GM20431 (cell line): Measurements from ENCODE around the gene KTI12.

Source experiments
- in situ Hi-C: fragments of 300-500 bp; cut with MseI, MboI; formaldehyde crosslinking; loops from one replicate; pipeline ENCODE4 v1.15.0; 2020; ENCODE audit warnings: low sequenced_read_pairs; ENCODE audit not compliant: unreplicated experiment

The KTI12 gene

DNA sequence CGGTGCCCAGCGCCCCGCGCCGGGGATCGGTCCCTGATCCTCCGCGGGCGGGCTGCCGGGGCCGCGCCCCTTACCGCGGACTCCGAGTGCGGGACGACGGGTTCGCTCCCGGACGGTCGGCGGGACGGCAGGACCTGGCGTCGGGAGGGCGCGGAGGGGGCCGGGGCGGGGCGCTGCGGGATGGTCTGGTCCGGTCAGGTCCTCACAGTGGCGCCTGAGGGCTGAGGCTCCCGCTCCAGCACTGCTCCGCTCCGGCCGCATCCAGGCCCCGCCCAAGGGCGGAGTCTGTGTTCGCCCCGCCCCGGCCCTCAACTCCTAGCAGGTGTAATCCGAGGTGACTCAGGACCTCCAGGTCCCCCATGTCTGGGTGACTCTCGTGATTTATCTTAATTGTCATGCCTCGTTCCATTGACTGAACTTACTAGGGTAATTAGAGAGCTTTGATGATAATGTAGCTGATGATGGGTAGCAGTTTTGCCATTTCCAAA, 43.1 kb downstream of the KTI12 start, which contains the start of gene RAB3B:
TSS of gene RAB3B (minus strand) at position 223 of the 488 bp plus-strand sequence. CDS start 13,583 bp downstream, outside the sequence.
- in situ Hi-C loops, result loop anchor here (10.0 kb wide), 1 partner anchor 86 kb away; no protein-coding TSS in a partner anchor

DNA sequence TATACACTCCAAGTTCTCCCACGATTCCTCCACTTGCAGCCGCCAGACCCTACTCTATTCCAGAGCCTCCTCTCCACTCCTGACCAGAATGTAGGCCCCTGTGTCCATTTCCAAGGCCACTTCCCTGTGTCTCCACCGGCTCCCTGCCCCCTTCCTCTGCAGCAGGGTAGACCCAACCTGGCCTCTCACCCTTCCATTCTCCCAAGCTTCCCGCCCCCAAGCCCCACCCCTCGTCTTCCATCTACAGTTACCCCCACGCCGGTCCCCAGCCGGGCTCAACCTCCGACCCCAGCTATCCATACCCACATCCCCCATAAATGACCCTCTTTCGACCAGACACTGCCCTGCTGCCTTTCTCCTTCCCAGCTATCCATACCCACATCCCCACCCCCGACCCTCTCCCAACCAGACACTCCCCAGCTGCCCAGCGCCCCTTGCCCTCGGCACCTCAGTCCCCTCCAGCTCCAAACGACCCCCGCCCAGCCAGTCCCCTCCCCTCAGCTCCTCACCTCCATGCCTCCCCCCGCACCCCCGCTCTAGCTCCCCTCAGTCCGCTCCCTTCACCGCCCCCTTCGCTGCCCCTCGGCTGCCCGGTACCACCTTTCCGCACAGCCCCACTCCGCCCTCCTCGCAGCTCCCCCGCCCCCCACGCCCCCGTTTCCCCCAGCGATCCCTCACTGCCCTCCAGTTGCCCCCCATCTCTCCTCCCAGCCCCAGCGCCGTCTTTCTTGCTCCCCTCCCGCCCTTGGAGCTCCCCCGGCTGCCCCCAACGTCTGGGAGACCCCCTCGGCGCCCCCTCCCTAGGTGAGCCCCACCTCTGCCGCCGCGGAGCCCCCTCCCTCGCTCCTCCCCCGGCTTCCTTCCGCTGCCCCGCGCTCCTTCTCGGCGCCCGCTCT, 43.8 kb downstream of the KTI12 start:
- in situ Hi-C loops, result loop anchor here (10.0 kb wide), 1 partner anchor 85 kb away; no protein-coding TSS in a partner anchor

DNA sequence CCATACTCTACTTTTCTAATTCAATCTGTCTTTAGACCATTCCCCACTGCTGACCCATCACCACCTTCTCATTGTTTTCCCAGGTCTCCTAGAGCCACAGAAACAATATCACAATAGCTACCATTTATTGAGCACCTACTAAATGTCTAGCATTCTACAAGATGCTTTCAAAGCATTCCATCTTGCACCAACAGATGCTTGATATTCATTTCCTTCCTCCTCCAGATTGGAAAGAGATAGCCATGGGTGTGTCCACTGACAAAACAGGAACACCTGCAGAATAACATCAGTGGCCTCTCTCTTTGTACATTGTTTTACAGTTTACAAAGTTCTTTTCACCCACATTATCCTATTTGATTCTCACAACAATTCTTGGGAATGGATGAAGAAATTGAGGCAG, 45.4 kb downstream of the KTI12 start:
- in situ Hi-C loops, result no loop called here

DNA sequence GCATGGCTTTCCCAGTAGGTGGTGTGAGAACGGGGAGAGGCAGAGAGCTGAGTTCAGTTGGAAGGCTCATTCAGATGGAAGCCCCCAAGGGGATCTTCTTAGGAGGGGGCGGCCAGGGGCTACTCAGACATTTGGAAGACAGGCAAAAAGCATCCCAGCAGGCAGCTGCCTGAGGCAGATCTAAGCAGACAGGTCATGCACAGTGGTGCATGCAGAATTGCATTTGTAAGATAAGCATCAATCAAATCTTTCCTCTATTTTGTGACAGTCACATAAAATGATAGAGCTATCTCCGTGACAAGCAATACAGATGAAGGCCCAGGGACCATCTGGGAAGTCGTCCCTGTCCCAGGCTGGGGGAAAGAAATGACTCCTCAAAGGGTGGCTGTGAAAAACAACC, 46.9 kb downstream of the KTI12 start:
- in situ Hi-C loops, result no loop called here

DNA sequence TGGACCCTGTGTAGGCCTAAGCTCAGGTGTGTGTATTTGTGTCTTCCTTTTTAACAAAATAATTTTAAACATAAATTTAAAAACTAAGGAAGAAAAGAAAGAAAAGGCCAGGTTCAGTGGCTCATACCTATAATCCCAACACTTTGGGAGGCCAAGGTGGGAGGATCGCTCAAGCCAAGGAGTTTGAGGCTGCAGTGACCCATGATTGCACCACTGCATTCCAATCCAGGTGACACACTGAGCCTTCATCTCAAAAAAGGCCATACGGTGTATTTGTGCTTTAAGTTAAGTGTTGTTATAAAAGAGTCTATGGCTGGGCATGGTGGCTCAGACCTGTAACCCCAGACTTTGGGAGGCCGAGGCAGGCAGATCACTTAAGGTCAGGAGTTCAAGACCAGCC, 51.4 kb downstream of the KTI12 start:
- in situ Hi-C loops, result no loop called here
